ENCODE results near the gene SPATA33.

Gene SPATA33

DNA sequence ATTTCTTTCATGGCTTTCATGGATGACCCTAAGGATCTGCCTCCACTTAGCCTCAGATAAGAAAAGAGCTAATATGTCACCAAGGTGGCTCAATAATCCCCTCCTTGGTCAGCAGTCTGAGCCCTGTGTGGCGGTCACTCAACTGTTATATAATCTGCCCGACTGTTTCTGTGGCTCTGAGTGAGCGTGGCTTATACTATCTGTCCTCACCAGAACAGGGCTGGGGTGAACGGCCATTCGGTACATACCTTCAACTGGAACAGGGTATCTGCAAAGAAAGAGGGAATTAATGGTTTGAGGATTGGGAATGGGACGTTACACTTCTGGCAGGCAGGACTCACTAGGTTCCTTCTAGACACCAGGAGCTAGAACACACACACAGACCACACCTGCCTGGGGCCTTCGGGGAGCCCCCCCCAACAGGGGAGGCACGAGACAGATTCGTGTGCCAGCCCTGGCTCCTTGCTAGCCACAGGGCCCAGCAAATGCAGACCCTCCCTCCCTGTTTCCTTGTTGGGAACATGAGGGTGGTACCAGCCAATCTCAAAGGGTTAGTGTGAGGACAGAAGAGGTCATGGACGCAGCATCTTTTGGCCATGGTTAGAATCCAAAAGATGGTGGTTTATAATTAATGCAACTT, 3.9 kb upstream of the SPATA33 start:
- peak overlapping the region in 1 of 2 experiments; percentile 28 for H3K27ac ChIP-seq (ENCODE audit: insufficient read depth in 1 of 2, low read depth in 1 of 2, low read length in 2 of 2, poor library complexity in 1 of 2, severe bottlenecking in 2 of 2)
- peaks cover 3 to 24% (median 17%) of the 10 kb centered on the region in 4 experiments for H3K36me3 ChIP-seq (ENCODE audit: control insufficient read depth in 4 of 4, insufficient read depth in 4 of 4, low read length in 3 of 4)

GRCh38 chr16:89655062-89655643, 2.5 kb upstream of the SPATA33 start:
- Histone ChIP-seq H3K9me3 (ENCODE audit: control extremely low read depth in 1 of 5, control insufficient read depth in 4 of 5, insufficient read depth in 2 of 5, low read depth in 1 of 5, low read length in 4 of 5) (no peaks in the 10 kb centered on the region), H3K36me3 (ENCODE audit: control insufficient read depth in 4 of 4, insufficient read depth in 4 of 4, low read length in 3 of 4) (peaks cover 3 to 25% (median 18%) of the 10 kb centered on the region in 4 experiments), H3K4me1 (ENCODE audit: control extremely low read depth in 1 of 4, control insufficient read depth in 4 of 4, insufficient read depth in 4 of 4, low read length in 3 of 4) (peaks cover 9 to 27% (median 21%) of the 10 kb centered on the region in 4 experiments), H3K27me3 (replicated peaks in 2 of 5; ENCODE audit: control insufficient read depth in 4 of 5, insufficient read depth in 5 of 5, low read length in 4 of 5) (no peaks in the 10 kb centered on the region), H3K27ac (ENCODE audit: insufficient read depth in 1 of 2, low read depth in 1 of 2, low read length in 2 of 2, poor library complexity in 1 of 2, severe bottlenecking in 2 of 2) (no peak overlapping the region), H3K4me3 (ENCODE audit: control insufficient read depth in 1 of 7, extremely low read depth in 1 of 7, insufficient read depth in 4 of 7, low read depth in 2 of 7, low read length in 6 of 7) (no peak overlapping the region)
- WGBS (ENCODE audit: insufficient coverage), result 94% methylated on average over 7 of the region's 10 CpGs
- POLR2A ChIA-PET, result no interaction called here
- CTCF ChIA-PET, result no interaction called here
- DNase-seq, result no peak

More for the DNA sequence above, 3.9 kb upstream of the SPATA33 start:
- H3K9me3 ChIP-seq (ENCODE audit: control extremely low read depth in 1 of 5, control insufficient read depth in 4 of 5, insufficient read depth in 2 of 5, low read depth in 1 of 5, low read length in 4 of 5), result no peaks in the 10 kb centered on the region
- no peak for DNase-seq
- H3K4me3 ChIP-seq (ENCODE audit: control insufficient read depth in 1 of 7, extremely low read depth in 1 of 7, insufficient read depth in 4 of 7, low read depth in 2 of 7, low read length in 6 of 7), result no peak overlapping the region
- 100% methylated on average over 5 of the region's 10 CpGs for WGBS (ENCODE audit: insufficient coverage)
- no peaks in the 10 kb centered on the region for H3K27me3 ChIP-seq (replicated peaks in 2 of 5; ENCODE audit: control insufficient read depth in 4 of 5, insufficient read depth in 5 of 5, low read length in 4 of 5)
- ChIA-PET CTCF (no interaction called here), POLR2A (no interaction called here)
- H3K4me1 ChIP-seq (ENCODE audit: control extremely low read depth in 1 of 4, control insufficient read depth in 4 of 4, insufficient read depth in 4 of 4, low read length in 3 of 4), result peaks cover 7 to 24% (median 21%) of the 10 kb centered on the region in 4 experiments

DNA sequence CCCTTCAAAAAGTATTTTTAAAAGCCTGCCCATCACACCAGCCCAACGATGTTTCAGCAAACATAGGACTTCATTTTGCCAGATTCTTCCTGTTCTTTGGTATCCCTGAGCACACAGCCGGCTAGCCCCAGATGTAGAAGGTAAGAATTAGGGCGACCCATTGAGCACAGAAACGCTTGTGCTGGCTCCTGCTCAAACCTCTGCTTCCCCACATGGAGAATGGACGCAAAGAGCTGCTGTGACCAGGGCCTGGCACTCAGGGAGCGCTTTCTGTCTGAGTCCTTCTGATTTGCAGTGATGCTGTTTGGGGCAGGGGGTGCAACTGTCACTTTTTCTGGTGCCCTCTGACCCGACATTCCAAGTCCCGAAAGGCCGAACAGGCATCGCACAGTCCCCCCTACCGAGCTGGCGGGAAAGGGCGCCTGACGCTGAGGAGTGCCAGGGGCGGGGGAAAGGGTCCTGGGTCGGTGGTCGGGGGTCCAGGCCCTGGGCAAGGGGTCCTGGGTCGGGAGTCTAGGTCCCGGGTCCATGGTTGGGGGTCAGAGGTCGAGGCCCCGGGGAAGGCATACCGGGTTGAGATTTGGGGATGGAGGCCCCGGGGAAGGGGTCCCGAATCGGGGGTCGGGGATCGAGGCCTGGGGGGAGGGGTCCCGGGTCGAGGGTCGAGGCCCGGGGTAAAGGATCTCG, 1.1 kb upstream of the SPATA33 start:
- Histone ChIP-seq H3K27me3 (replicated peaks in 2 of 5; ENCODE audit: control insufficient read depth in 4 of 5, insufficient read depth in 5 of 5, low read length in 4 of 5) (no peaks in the 10 kb centered on the region), H3K4me1 (ENCODE audit: control extremely low read depth in 1 of 4, control insufficient read depth in 4 of 4, insufficient read depth in 4 of 4, low read length in 3 of 4) (peaks cover 9 to 27% (median 21%) of the 10 kb centered on the region in 4 experiments), H3K9me3 (ENCODE audit: control extremely low read depth in 1 of 5, control insufficient read depth in 4 of 5, insufficient read depth in 2 of 5, low read depth in 1 of 5, low read length in 4 of 5) (no peaks in the 10 kb centered on the region), H3K27ac (ENCODE audit: insufficient read depth in 1 of 2, low read depth in 1 of 2, low read length in 2 of 2, poor library complexity in 1 of 2, severe bottlenecking in 2 of 2) (peak overlapping the region; percentile 79 to 94), H3K36me3 (ENCODE audit: control insufficient read depth in 4 of 4, insufficient read depth in 4 of 4, low read length in 3 of 4) (peaks cover 3 to 25% (median 21%) of the 10 kb centered on the region in 4 experiments), H3K4me3 (ENCODE audit: control insufficient read depth in 1 of 7, extremely low read depth in 1 of 7, insufficient read depth in 4 of 7, low read depth in 2 of 7, low read length in 6 of 7) (peak overlapping the region; percentile 70 to 99 (median 85))
- CTCF ChIA-PET, result interaction anchor here (1.0 kb wide), 1 partner anchor 61 kb away, joined by 3 read pairs; no protein-coding TSS in a partner anchor
- POLR2A ChIA-PET, result interaction anchor here (0.6 to 1.2 kb wide), 3 partner anchors 44 to 78 kb away, joined by 3 to 4 read pairs (median 3); no protein-coding TSS in a partner anchor
- 30% methylated on average over 21 of the region's 32 CpGs for WGBS (ENCODE audit: insufficient coverage)
- DNase-seq, result no peak

DNA sequence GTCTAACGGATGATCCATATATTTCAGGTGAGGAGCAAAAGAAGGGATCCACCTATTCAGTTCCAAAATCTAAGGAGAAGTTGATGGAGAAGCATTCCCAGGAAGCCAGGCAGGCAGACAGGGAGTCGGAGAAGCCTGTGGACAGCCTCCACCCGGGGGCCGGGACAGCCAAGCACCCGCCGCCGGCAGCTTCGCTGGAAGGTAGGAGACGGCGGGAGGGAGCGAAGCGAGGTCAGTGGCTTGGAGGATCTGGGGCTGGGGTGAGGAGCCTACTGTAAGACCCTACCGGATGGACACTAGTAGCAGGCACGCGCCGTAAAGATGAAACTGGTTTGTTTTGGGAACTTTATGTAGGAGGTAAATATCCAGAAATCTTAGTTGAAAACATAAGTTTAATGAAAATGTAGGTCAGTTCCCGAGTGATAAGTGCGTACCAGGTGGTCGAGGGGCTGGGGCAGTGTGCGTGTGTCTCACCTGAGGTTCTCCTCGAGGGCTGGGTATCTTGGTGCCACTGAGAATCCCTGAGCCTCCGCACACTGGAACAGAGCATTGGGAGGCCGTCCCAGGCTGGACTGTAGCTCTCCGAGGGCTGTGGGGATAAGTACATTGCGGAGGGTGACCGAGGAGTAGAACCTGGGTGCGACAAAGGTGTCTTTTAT, 714 bp downstream of the SPATA33 start:
- peaks cover 9 to 27% (median 21%) of the 10 kb centered on the region in 4 experiments for H3K4me1 ChIP-seq (ENCODE audit: control extremely low read depth in 1 of 4, control insufficient read depth in 4 of 4, insufficient read depth in 4 of 4, low read length in 3 of 4)
- no peaks in the 10 kb centered on the region for H3K27me3 ChIP-seq (replicated peaks in 2 of 5; ENCODE audit: control insufficient read depth in 4 of 5, insufficient read depth in 5 of 5, low read length in 4 of 5)
- POLR2A ChIA-PET, result interaction anchor here (0.8 to 2.2 kb wide), 2 partner anchors 10 to 13 kb away, joined by 4 to 6 read pairs; no protein-coding TSS in a partner anchor
- peak overlapping the region; percentile 70 to 99 (median 85) for H3K4me3 ChIP-seq (ENCODE audit: control insufficient read depth in 1 of 7, extremely low read depth in 1 of 7, insufficient read depth in 4 of 7, low read depth in 2 of 7, low read length in 6 of 7)
- CTCF ChIA-PET, result interaction anchor here (1.6 kb wide), 1 partner anchor 46 kb away, joined by 4 read pairs; no protein-coding TSS in a partner anchor
- no peak for DNase-seq
- H3K27ac ChIP-seq (ENCODE audit: insufficient read depth in 1 of 2, low read depth in 1 of 2, low read length in 2 of 2, poor library complexity in 1 of 2, severe bottlenecking in 2 of 2), result peak overlapping the region; percentile 79 to 82
- H3K9me3 ChIP-seq (ENCODE audit: control extremely low read depth in 1 of 5, control insufficient read depth in 4 of 5, insufficient read depth in 2 of 5, low read depth in 1 of 5, low read length in 4 of 5), result no peaks in the 10 kb centered on the region
- peaks cover 0 to 24% (median 20%) of the 10 kb centered on the region in 4 experiments for H3K36me3 ChIP-seq (ENCODE audit: control insufficient read depth in 4 of 4, insufficient read depth in 4 of 4, low read length in 3 of 4)
- WGBS (ENCODE audit: insufficient coverage), result 28% methylated on average over 27 of the region's 27 CpGs

DNA sequence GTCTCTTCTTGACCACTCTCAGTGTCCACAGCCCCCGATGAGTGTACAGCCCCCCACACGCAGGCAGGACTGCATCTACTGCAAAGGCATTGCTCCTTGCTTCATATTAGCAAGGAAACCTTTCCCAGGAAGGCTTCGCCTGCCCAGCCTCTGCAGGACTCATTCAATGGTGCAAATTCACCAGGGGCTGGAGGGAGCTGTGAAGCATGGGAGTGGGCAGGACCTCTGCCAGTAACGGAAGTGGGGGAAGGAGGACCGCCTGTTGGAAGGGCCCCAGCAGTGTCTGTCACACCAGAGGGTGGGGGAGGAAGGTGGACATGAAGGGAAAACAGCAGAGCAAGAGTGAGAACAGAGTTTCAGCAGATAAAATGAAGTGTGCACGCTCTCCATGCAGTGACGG, 2.5 kb downstream of the SPATA33 start:
- H3K36me3 ChIP-seq (ENCODE audit: control insufficient read depth in 4 of 4, insufficient read depth in 4 of 4, low read length in 3 of 4), result peaks cover 0 to 26% (median 20%) of the 10 kb centered on the region in 4 experiments
- CTCF ChIA-PET, result interaction anchor here (0.9 kb wide), 1 partner anchor 40 kb away, joined by 3 read pairs; no protein-coding TSS in a partner anchor

DNA sequence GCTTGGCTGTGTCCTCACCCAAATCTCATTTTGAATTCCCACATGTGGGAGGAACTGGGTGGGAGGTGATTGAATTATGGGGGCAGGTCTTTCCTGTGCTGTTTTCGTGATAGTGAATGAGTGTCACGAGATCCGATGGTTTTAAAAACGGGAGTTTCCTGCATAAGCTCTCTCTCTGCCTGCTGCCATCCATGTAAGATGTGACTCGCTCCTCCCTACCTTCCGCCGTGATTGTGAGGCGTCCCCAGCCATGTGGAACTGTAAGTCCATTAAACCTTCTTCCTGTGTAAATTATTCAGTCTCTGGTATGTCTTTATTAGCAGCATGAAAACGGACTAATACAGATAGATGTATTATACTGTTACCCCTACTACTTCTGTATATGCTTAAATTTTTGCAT, 3.6 kb downstream of the SPATA33 start:
- ChIA-PET CTCF (no interaction called here), POLR2A (no interaction called here)
- 92% methylated on average over 8 of the region's 9 CpGs for WGBS (ENCODE audit: insufficient coverage)
- Histone ChIP-seq H3K27ac (ENCODE audit: insufficient read depth in 1 of 2, low read depth in 1 of 2, low read length in 2 of 2, poor library complexity in 1 of 2, severe bottlenecking in 2 of 2) (no peak overlapping the region), H3K4me3 (ENCODE audit: control insufficient read depth in 1 of 7, extremely low read depth in 1 of 7, insufficient read depth in 4 of 7, low read depth in 2 of 7, low read length in 6 of 7) (no peak overlapping the region), H3K36me3 (ENCODE audit: control insufficient read depth in 4 of 4, insufficient read depth in 4 of 4, low read length in 3 of 4) (peaks cover 0 to 26% (median 20%) of the 10 kb centered on the region in 4 experiments), H3K4me1 (ENCODE audit: control extremely low read depth in 1 of 4, control insufficient read depth in 4 of 4, insufficient read depth in 4 of 4, low read length in 3 of 4) (peaks cover 8 to 21% (median 16%) of the 10 kb centered on the region in 4 experiments), H3K9me3 (ENCODE audit: control extremely low read depth in 1 of 5, control insufficient read depth in 4 of 5, insufficient read depth in 2 of 5, low read depth in 1 of 5, low read length in 4 of 5) (no peaks in the 10 kb centered on the region), H3K27me3 (replicated peaks in 2 of 5; ENCODE audit: control insufficient read depth in 4 of 5, insufficient read depth in 5 of 5, low read length in 4 of 5) (no peaks in the 10 kb centered on the region)
- no peak for DNase-seq

More for the DNA sequence above, 2.5 kb downstream of the SPATA33 start:
- DNase-seq, result no peak
- Histone ChIP-seq H3K9me3 (ENCODE audit: control extremely low read depth in 1 of 5, control insufficient read depth in 4 of 5, insufficient read depth in 2 of 5, low read depth in 1 of 5, low read length in 4 of 5) (no peaks in the 10 kb centered on the region), H3K4me3 (ENCODE audit: control insufficient read depth in 1 of 7, extremely low read depth in 1 of 7, insufficient read depth in 4 of 7, low read depth in 2 of 7, low read length in 6 of 7) (no peak overlapping the region), H3K4me1 (ENCODE audit: control extremely low read depth in 1 of 4, control insufficient read depth in 4 of 4, insufficient read depth in 4 of 4, low read length in 3 of 4) (peaks cover 9 to 24% (median 19%) of the 10 kb centered on the region in 4 experiments), H3K27me3 (replicated peaks in 2 of 5; ENCODE audit: control insufficient read depth in 4 of 5, insufficient read depth in 5 of 5, low read length in 4 of 5) (no peaks in the 10 kb centered on the region), H3K27ac (ENCODE audit: insufficient read depth in 1 of 2, low read depth in 1 of 2, low read length in 2 of 2, poor library complexity in 1 of 2, severe bottlenecking in 2 of 2) (no peak overlapping the region)
- WGBS (ENCODE audit: insufficient coverage), result 97% methylated on average over 7 of the region's 7 CpGs
- POLR2A ChIA-PET, result no interaction called here
